GM19238 (cell line): Measurements from ENCODE around the gene EEFSEC.

Experiments
- DNase-seq: peaks from one replicate; pipeline ENCODE4 v3.0.0; 2011; ENCODE audit warnings: low spot score; ENCODE audit not compliant: insufficient read length

Gene EEFSEC

GRCh38 chr3:128182656-128183055 is 29.4 kb downstream of the EEFSEC start:
- no peak for DNase-seq

GRCh38 chr3:128185630-128186447 is 32.6 kb downstream of the EEFSEC start:
- DNase-seq, result no peak

GRCh38 chr3:128187495-128187894 is 34.2 kb downstream of the EEFSEC start:
- no peak for DNase-seq

GRCh38 chr3:128188326-128188725 is 35.0 kb downstream of the EEFSEC start:
- no peak for DNase-seq

- DNase-seq, result no peak
Measured at GRCh38 chr3:128188956-128189355, 35.7 kb downstream of the EEFSEC start.

- DNase-seq, result no peak
Measured at GRCh38 chr3:128190501-128190900, 37.2 kb downstream of the EEFSEC start.

- no peak for DNase-seq
Measured at GRCh38 chr3:128192131-128192530, 38.9 kb downstream of the EEFSEC start.

GRCh38 chr3:128193168-128193567 is 39.9 kb downstream of the EEFSEC start:
- DNase-seq, result no peak

GRCh38 chr3:128194843-128195242 is 41.6 kb downstream of the EEFSEC start:
- no peak for DNase-seq

GRCh38 chr3:128195369-128195768 is 42.1 kb downstream of the EEFSEC start:
- no peak for DNase-seq

GRCh38 chr3:128195802-128196201 is 42.5 kb downstream of the EEFSEC start:
- DNase-seq, result no peak

GRCh38 chr3:128196647-128197046 is 43.4 kb downstream of the EEFSEC start:
- no peak for DNase-seq

GRCh38 chr3:128197855-128198254 is 44.6 kb downstream of the EEFSEC start:
- no peak for DNase-seq

- no peak for DNase-seq
Measured at GRCh38 chr3:128198313-128198712, 45.0 kb downstream of the EEFSEC start.

GRCh38 chr3:128199110-128199509 is 45.8 kb downstream of the EEFSEC start:
- no peak for DNase-seq

- DNase-seq, result no peak
Measured at GRCh38 chr3:128201158-128201755, 48.0 kb downstream of the EEFSEC start.

- DNase-seq, result no peak
Measured at GRCh38 chr3:128203169-128203568, 49.9 kb downstream of the EEFSEC start.

- DNase-seq, result no peak
Measured at GRCh38 chr3:128205558-128206145, 52.4 kb downstream of the EEFSEC start.

GRCh38 chr3:128207951-128208350 is 54.7 kb downstream of the EEFSEC start:
- no peak for DNase-seq

GRCh38 chr3:128210711-128211110 is 57.4 kb downstream of the EEFSEC start:
- no peak for DNase-seq

- DNase-seq, result no peak
Measured at GRCh38 chr3:128214056-128214455, 60.8 kb downstream of the EEFSEC start.

GRCh38 chr3:128215290-128215689 is 62.0 kb downstream of the EEFSEC start:
- DNase-seq, result no peak
